Uterine smooth muscle cell (primary cell): ENCODE data around the gene GNPDA1. TPM values are rescaled to one million over a fixed set of nuclear protein-coding genes. Genes with fewer than 3 reads are reported as not detected.

Experiments used
- total RNA-seq: library from RNA; depleted of rRNA; stranded (reverse); fragments of >200 nt; gene quantifications from 2 replicates; pipeline ENCODE4 v1.2.3, GENCODE V29; 2014

Gene GNPDA1
- total RNA-seq = 80.7 and 98.0 TPM in 2 replicates

DNA sequence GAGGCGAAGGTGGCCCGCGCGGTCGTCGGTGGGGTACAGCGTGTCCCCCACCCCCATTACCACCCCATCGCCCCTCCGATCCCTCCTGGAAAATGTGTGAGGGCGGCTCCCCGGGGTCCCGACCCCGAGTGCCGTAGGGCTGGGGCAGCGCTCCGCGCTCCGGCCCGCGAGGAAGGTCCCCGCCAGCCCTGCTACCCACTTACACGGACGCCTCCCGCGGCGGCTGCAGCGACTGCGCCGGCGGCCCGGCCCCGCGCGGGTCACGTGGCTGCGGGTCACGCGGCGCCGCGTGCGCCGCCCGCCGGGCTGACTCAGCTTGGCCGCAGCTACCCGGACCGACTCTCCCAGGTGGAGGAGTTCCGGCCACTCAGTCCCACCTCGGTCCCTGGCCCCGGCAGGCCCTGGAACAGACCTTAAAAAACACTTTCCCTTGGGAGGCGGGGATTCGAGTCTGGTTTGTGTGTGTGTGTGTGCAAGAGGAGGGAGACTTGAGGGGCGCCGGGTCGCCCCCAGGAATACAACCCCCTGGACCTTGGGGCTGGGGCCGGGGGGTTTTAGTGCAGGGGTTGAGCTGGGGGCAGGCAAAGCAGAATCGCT lies at the start of gene GNPDA1:
Gene GNPDA1, minus strand, starts transcription at position 236 of the 597 bp plus-strand sequence. CDS start 992 bp downstream, outside the sequence.

DNA sequence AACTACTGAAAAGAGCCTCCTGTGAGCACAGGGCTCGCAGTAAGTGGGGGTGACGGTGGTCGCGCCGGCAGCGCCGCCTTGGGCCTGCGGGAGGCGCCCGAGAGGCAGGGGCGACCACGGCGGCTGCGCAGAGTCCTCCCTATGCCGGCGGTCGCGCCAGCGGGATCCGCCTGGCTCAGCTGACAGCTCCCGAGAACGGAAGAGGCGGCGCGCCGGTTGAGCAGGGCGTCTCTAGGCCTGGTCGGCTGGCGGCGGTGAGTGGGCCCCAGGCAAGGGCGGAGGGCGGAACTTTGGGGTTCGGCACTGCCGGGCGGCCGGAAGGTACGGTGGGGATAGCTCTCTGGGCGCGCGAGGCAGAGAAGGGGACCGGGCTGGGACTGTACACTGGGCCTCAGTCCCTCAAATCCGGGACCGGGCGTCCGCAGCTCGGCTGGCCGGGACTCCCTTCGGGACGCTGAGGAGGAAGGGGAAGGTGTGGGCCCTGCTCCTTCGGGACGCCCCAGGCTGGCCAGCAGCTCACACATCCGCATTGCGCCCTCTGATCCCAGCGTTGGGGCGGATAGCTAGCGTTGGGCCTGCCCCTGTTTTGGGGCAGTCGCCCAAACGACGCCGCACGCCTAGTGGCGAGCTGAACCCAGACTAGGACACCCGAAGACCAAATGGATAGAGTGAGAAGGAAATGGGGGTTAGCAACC lies 43.8 kb downstream of the GNPDA1 start, which contains the start of gene RNF14:
Gene RNF14, plus strand, starts transcription at position 192 of the 695 bp plus-strand sequence. CDS start 4,484 bp downstream, outside the sequence.

DNA sequence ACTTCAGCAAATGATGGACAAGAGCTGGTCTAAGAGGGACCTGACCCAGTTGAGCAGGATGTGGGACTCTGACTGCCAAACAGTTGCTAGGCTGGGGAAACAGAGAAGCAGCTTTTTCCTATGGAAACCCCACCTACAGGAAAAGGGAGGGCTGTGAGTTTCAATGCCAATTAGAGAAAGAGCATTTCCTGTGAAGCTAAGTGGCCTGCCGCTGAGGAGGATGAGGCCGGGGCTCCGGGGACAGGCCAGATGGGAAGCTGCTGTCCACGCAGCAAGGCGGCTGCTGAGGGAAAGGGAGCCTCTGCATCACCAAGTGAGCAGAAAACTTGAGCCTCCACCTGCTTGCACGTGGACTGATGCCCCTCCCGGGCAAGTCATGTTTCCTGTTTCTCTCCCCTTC lies 54.7 kb downstream of the GNPDA1 start, which contains the start of gene PCDH12:
Gene PCDH12, minus strand, starts transcription at position 90 of the 400 bp plus-strand sequence. CDS start 351 bp downstream, outside the sequence.

Other genes starting within 250 kb of the GNPDA1 start
- gene PCDH1, start 134.6 kb downstream of the GNPDA1 start, total RNA-seq = 1.4 TPM in 2 replicates
- 37.0 and 41.2 TPM in 2 replicates for gene DELE1, start 89.2 kb downstream of the GNPDA1 start, total RNA-seq
- under 0.01 and 0.11 TPM in 2 replicates for gene PCDH12, start 54.8 kb downstream of the GNPDA1 start, total RNA-seq
- gene RNF14, start 43.9 kb downstream of the GNPDA1 start, total RNA-seq = 76.5 and 77.1 TPM in 2 replicates
- gene NDFIP1, start 95.8 kb upstream of the GNPDA1 start, total RNA-seq = 58.1 and 60.4 TPM in 2 replicates